SK-N-SH (cell line): ENCODE data around the gene CSNK2A1. TPM values are rescaled to one million over a fixed set of nuclear protein-coding genes. Genes with fewer than 3 reads are reported as not detected.

Experiments
- CTCF ChIA-PET: fragments of 300-600, 350-600 bp; formaldehyde crosslinking; extraction: SDS; loops from one replicate; lab custom pipeline; 2021; lab: Yijun Ruan, JAX
- POLR2A ChIA-PET: fragments of 350-600 bp; sonication (Branson Sonifier 250); formaldehyde crosslinking; extraction: SDS; loops from one replicate; lab custom pipeline; 2020; ENCODE audit warnings: antibody characterized with exemption, inconsistent platforms; lab: Yijun Ruan, JAX
- DNase-seq: peaks from one replicate; pipeline ENCODE4 v3.0.0; 2012
- H2AFZ ChIP-seq: fragments of 200-600 bp; sonication (generic); 2 replicates; pipeline ENCODE4 v1.8.1; 2016; ENCODE audit warnings: antibody characterized with exemption, mild to moderate bottlenecking, low read depth
- H3F3A ChIP-seq: fragments of 200-600 bp; sonication (generic); replicated peaks from 2 replicates; pipeline ENCODE3; 2016; ENCODE audit warnings: antibody characterized with exemption, mild to moderate bottlenecking; ENCODE audit not compliant: insufficient read depth
- H3K27ac ChIP-seq, 2 experiments: fragments of 200-500 bp in 1 of 2; fragments of 200-600 bp in 1 of 2; sonication (Bioruptor generic) in 1 of 2; sonication (generic), shearing (Covaris generic) in 1 of 2; 2 replicates each; pipeline versions ENCODE4 v1.5.1 to v1.6.1; 2014 to 2016; ENCODE audit warnings: low read depth in 2 of 2, inconsistent platforms in 1 of 2, low read length in 1 of 2, mild to moderate bottlenecking in 1 of 2, mixed read lengths in 1 of 2
- H3K27me3 ChIP-seq: fragments of 200-600 bp; sonication (generic), shearing (Covaris generic); 2 replicates; pipeline ENCODE4 v1.6.1; 2016; ENCODE audit warnings: mixed run types; ENCODE audit not compliant: insufficient read depth
- H3K36me3 ChIP-seq, 2 experiments: fragments of 200-500 bp in 1 of 2; fragments of 200-600 bp in 1 of 2; sonication (Bioruptor generic) in 1 of 2; sonication (generic) in 1 of 2; replicated peaks in 1 of 2; 2 replicates each; pipeline versions ENCODE3 to v1.5.1; 2014 to 2016; ENCODE audit warnings: low read length in 1 of 2, mild to moderate bottlenecking in 1 of 2; ENCODE audit not compliant: insufficient read depth in 2 of 2, control insufficient read depth in 1 of 2
- H3K4me1 ChIP-seq, 2 experiments: fragments of 200-500 bp in 1 of 2; fragments of 200-600 bp in 1 of 2; sonication (Bioruptor generic) in 1 of 2; sonication (generic), shearing (Covaris generic) in 1 of 2; 2 replicates each; pipeline versions ENCODE4 v1.5.1 to v1.6.1; 2014 to 2016; ENCODE audit warnings: low read depth in 1 of 2, low read length in 1 of 2, mixed run types in 1 of 2; ENCODE audit not compliant: insufficient read depth in 2 of 2, control insufficient read depth in 1 of 2
- H3K4me2 ChIP-seq: fragments of 200-600 bp; sonication (generic), shearing (Covaris generic); 2 replicates; pipeline ENCODE4 v1.6.1; 2017; ENCODE audit warnings: mixed run types
- H3K4me3 ChIP-seq, 2 experiments: fragments of 200-500 bp in 1 of 2; fragments of 200-600 bp in 1 of 2; sonication (Bioruptor generic) in 1 of 2; sonication (generic), shearing (Covaris generic) in 1 of 2; 2 replicates each; pipeline versions ENCODE4 v1.5.1 to v1.8.1; 2014 to 2016; ENCODE audit warnings: low read depth in 2 of 2, inconsistent platforms in 1 of 2, low read length in 1 of 2, mild to moderate bottlenecking in 1 of 2, mixed read lengths in 1 of 2, moderate library complexity in 1 of 2
- H3K79me2 ChIP-seq: fragments of 200-600 bp; sonication (generic); 2 replicates; pipeline ENCODE4 v1.8.1; 2017; ENCODE audit warnings: mild to moderate bottlenecking; ENCODE audit not compliant: insufficient read depth
- H3K9ac ChIP-seq: fragments of 200-600 bp; sonication (generic); 2 replicates; pipeline ENCODE4 v1.6.1; 2017; ENCODE audit warnings: mixed run types
- H3K9me2 ChIP-seq: fragments of 200-600 bp; sonication (generic); 2 replicates; pipeline ENCODE4 v1.6.1; 2017; ENCODE audit warnings: mixed run types
- H3K9me3 ChIP-seq: fragments of 200-600 bp; sonication (generic); 2 replicates; pipeline ENCODE4 v1.6.1; 2017; ENCODE audit warnings: mixed run types, mild to moderate bottlenecking, moderate library complexity
- H4K20me1 ChIP-seq: fragments of 200-600 bp; sonication (generic); 2 replicates; pipeline ENCODE4 v1.6.1; 2017; ENCODE audit warnings: mild to moderate bottlenecking, mixed run types; ENCODE audit not compliant: insufficient read depth
- CHD2 ChIP-seq: fragments of 150-350 bp; IDR thresholded peaks from 2 replicates; pipeline ENCODE4 v1.6.1; 2018; ENCODE audit warnings: low read length; ENCODE audit not compliant: partially characterized antibody
- EZH2phosphoT487 ChIP-seq: fragments of 200-600 bp; sonication (generic); IDR thresholded peaks from 2 replicates; pipeline ENCODE4 v1.6.1; 2017; ENCODE audit warnings: low read depth, mixed run types, mild to moderate bottlenecking, antibody characterized with exemption, moderate library complexity, borderline replicate concordance
- FOSL2 ChIP-seq: IDR thresholded peaks from 2 replicates; pipeline ENCODE4 v1.4.0; 2012; ENCODE audit warnings: low read depth, mild to moderate bottlenecking, moderate library complexity, borderline replicate concordance
- FOXM1 ChIP-seq: IDR thresholded peaks from 2 replicates; pipeline ENCODE4 v1.4.0; 2012; ENCODE audit warnings: low read depth, mild to moderate bottlenecking
- MXI1 ChIP-seq: IDR thresholded peaks from 2 replicates; pipeline ENCODE4 v1.6.1; 2012; ENCODE audit warnings: mild to moderate bottlenecking, low read depth, low read length, improper control_type of control experiment
- NFIC ChIP-seq: IDR thresholded peaks from 2 replicates; pipeline ENCODE4 v1.4.0; 2012; ENCODE audit warnings: borderline replicate concordance
- RFX5 ChIP-seq: IDR thresholded peaks from 2 replicates; pipeline ENCODE4 v1.6.1; 2012; ENCODE audit warnings: mild to moderate bottlenecking, improper control_type of control experiment, low read length
- RXRA ChIP-seq: IDR thresholded peaks from 2 replicates; pipeline ENCODE4 v1.4.0; 2012; ENCODE audit warnings: low read depth, mild to moderate bottlenecking, borderline replicate concordance
- SIN3A ChIP-seq: IDR thresholded peaks from 2 replicates; pipeline ENCODE4 v1.6.1; 2012; ENCODE audit warnings: low read depth, mild to moderate bottlenecking, low read length, moderate library complexity, borderline replicate concordance
- SMC3 ChIP-seq: IDR thresholded peaks from 2 replicates; pipeline ENCODE4 v1.6.1; 2012; ENCODE audit warnings: low read depth, low read length, improper control_type of control experiment
- TAF1 ChIP-seq: IDR thresholded peaks from 2 replicates; pipeline ENCODE4 v1.6.1; 2012; ENCODE audit warnings: low read depth, mild to moderate bottlenecking, low read length, moderate library complexity, borderline replicate concordance
- USF2 ChIP-seq: fragments of 150-350 bp; IDR thresholded peaks from 2 replicates; pipeline ENCODE4 v1.6.1; 2017; ENCODE audit warnings: antibody characterized with exemption, low read length, low read depth, borderline replicate concordance
- WGBS: methylation state at CpG from one replicate; pipeline ENCODE4 v1.1.6; 2017; ENCODE audit warnings: low lambda C conversion rate; 5-methylcytosine and 5-hydroxymethylcytosine counted together
- polyA plus RNA-seq, 3 experiments: library from polyadenylated mRNA; depleted of rRNA; stranded (reverse); fragments of >200 nt; gene quantifications; 2 replicates each; pipeline ENCODE4 v1.2.3, GENCODE V29; 2012
- TF ChIP-seq, protein P1 (sequence below): fragments of 200-600 bp; sonication (generic); IDR thresholded peaks from 2 replicates; pipeline ENCODE4 v1.6.1; 2017; ENCODE audit warnings: antibody characterized with exemption, mild to moderate bottlenecking, moderate library complexity
- TF ChIP-seq, protein P2 (sequence below): fragments of 150-350 bp; IDR thresholded peaks from 2 replicates; pipeline ENCODE4 v1.6.1; 2016; ENCODE audit warnings: mild to moderate bottlenecking, low read depth, low read length
- TF ChIP-seq, protein P3 (sequence below): IDR thresholded peaks from 2 replicates; pipeline ENCODE4 v1.4.0; 2012; ENCODE audit warnings: low read depth, borderline replicate concordance

The CSNK2A1 gene
- polyA plus RNA-seq, 1 of the 3 experiments (the other 2 are of a cell fraction): 61.9 TPM

- no peak overlapping the region for H2AFZ ChIP-seq
- no peaks in the 10 kb centered on the region for H3K79me2 ChIP-seq
- H3K4me1 ChIP-seq: no peaks in the 10 kb centered on the region; a peak in 1 of 4 replicates
- CTCF ChIA-PET: no interaction called here
- no peaks in the 10 kb centered on the region for H3K9me3 ChIP-seq
- H3K9ac ChIP-seq: no peak overlapping the region
- no peak overlapping the region for H3K4me2 ChIP-seq
- no peak overlapping the region for H3K27ac ChIP-seq
- no peaks in the 10 kb centered on the region for H3K9me2 ChIP-seq
- 93% methylated on average over 4 of the region's 4 CpGs for WGBS
- H3K4me3 ChIP-seq: no peak overlapping the region
- H3F3A ChIP-seq: no peaks in the 10 kb centered on the region
- POLR2A ChIA-PET: no interaction called here
- H4K20me1 ChIP-seq: no peaks in the 10 kb centered on the region
- TF ChIP-seq, protein P1, sequence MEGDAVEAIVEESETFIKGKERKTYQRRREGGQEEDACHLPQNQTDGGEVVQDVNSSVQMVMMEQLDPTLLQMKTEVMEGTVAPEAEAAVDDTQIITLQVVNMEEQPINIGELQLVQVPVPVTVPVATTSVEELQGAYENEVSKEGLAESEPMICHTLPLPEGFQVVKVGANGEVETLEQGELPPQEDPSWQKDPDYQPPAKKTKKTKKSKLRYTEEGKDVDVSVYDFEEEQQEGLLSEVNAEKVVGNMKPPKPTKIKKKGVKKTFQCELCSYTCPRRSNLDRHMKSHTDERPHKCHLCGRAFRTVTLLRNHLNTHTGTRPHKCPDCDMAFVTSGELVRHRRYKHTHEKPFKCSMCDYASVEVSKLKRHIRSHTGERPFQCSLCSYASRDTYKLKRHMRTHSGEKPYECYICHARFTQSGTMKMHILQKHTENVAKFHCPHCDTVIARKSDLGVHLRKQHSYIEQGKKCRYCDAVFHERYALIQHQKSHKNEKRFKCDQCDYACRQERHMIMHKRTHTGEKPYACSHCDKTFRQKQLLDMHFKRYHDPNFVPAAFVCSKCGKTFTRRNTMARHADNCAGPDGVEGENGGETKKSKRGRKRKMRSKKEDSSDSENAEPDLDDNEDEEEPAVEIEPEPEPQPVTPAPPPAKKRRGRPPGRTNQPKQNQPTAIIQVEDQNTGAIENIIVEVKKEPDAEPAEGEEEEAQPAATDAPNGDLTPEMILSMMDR: no peak
- no peak for TF ChIP-seq SMC3
- no peak for TF ChIP-seq RXRA
- no peak for TF ChIP-seq SIN3A
- no peak for TF ChIP-seq CHD2
- TF ChIP-seq, protein P2, sequence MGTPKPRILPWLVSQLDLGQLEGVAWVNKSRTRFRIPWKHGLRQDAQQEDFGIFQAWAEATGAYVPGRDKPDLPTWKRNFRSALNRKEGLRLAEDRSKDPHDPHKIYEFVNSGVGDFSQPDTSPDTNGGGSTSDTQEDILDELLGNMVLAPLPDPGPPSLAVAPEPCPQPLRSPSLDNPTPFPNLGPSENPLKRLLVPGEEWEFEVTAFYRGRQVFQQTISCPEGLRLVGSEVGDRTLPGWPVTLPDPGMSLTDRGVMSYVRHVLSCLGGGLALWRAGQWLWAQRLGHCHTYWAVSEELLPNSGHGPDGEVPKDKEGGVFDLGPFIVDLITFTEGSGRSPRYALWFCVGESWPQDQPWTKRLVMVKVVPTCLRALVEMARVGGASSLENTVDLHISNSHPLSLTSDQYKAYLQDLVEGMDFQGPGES: no peak
- TF ChIP-seq TAF1: no peak
- TF ChIP-seq RFX5: no peak
- TF ChIP-seq FOXM1: no peak
- TF ChIP-seq, protein P3, sequence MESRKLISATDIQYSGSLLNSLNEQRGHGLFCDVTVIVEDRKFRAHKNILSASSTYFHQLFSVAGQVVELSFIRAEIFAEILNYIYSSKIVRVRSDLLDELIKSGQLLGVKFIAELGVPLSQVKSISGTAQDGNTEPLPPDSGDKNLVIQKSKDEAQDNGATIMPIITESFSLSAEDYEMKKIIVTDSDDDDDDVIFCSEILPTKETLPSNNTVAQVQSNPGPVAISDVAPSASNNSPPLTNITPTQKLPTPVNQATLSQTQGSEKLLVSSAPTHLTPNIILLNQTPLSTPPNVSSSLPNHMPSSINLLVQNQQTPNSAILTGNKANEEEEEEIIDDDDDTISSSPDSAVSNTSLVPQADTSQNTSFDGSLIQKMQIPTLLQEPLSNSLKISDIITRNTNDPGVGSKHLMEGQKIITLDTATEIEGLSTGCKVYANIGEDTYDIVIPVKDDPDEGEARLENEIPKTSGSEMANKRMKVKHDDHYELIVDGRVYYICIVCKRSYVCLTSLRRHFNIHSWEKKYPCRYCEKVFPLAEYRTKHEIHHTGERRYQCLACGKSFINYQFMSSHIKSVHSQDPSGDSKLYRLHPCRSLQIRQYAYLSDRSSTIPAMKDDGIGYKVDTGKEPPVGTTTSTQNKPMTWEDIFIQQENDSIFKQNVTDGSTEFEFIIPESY: no peak
- TF ChIP-seq USF2: no peak
- no peak for TF ChIP-seq EZH2phosphoT487
- TF ChIP-seq MXI1: no peak
- no peak for TF ChIP-seq FOSL2
- no peak for TF ChIP-seq NFIC
- TF ChIP-seq, all 33 proteins: peak for 0
- peaks cover 76 to 79% of the 10 kb centered on the region in 2 experiments for H3K36me3 ChIP-seq
- no peaks in the 10 kb centered on the region for H3K27me3 ChIP-seq
- DNase-seq: no peak
Observed at GRCh38 chr20:487655-488054, 55.9 kb downstream of the CSNK2A1 start.
